Activated naive CD4-positive, alpha-beta T cell treated with anti-CD3 and anti-CD28 coated beads, Interleukin-2, amount 10 ng/mL, durations not matched to agents 5 hours and 36 hours (primary cell): Measurements from ENCODE around the gene SMIM17. TPM values are rescaled to one million over a fixed set of nuclear protein-coding genes. Genes with fewer than 3 reads are reported as not detected.

Experiments
- total RNA-seq, 2 experiments: library from RNA; stranded (reverse); gene quantifications; one replicate each; pipeline ENCODE4 v1.2.3, GENCODE V29; 2021

SMIM17 gene
- total RNA-seq, result not detected

GRCh38 chr19:56642711-56643459 lies at the start of gene SMIM17:
TSS of gene SMIM17 (plus strand) at chr19:56643159. CDS start at chr19:56645668, 2,509 bp downstream.

DNA sequence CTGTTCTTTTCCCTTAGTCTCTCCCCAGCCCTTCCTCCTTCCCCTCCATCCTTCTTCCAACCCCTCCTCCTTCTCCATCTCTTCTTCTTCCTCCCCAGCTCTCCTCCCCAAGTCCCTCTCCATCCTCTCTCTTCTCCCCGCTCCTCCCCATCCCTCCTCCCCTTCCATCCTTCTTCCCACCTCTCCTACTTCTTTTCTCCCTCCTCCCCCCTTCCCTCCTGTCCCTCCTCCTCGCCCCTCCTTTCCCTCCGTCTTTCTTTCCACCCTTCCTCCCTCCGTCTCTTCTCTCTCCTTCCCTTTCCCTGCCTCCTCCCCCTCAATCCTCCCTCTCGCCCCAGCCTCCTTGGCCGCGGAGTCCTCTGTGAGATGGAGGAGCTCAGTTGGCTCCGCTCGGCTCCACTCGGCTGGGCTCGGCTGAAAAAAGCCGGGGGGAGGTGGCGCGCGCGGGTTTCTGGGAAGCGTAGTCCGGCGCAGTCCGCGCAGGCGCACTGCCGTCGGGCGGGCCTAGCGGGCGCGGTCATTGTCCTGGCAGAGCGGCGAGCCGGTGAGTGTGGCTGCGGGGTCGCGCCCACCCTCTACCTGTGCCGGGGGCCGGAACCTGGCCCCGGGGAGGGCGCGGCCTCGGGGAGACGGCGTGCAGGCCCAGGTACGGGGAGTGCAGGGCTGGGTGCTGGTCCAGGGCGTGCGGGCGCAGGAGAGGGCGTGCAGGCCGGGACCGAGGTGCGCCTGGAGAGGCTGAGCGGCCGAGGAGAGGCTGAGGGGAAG lies 48.0 kb upstream of the SMIM17 start, which contains the start of gene ZNF71:
Gene ZNF71 (plus strand): TSS at position 520 of the 765 bp plus-strand sequence. CDS start 6,257 bp downstream, outside the sequence.

DNA sequence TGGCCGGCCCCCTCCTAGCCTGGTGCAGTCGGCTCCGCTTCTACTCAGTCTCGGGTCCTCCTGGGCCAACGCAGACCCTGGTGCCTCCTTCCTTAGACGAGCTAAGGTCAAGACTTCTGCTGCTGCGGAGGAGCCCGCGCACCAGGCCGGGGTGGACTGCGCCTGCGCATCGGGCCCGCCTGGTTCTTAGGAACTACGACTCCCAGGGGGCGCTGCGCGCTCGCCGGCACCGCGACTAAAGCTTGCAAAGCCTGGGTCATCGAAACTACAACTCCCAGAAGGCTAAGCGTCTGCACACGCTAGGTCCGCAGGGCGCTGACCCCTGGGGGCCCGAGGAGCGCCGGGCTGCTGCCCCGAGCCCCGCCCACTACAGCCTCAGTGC lies 28.6 kb downstream of the SMIM17 start, which contains the start of gene ZNF835:
Gene ZNF835 (minus strand): TSS at position 145 of the 382 bp plus-strand sequence. CDS start 6,559 bp downstream, outside the sequence.

Other genes with a start within 250 kb of the SMIM17 start
- gene ZNF582, start 249.6 kb upstream of the SMIM17 start, total RNA-seq, result 1 to 10 TPM; 3.7 to 4.3 TPM
- gene ZNF583, start 238.8 kb upstream of the SMIM17 start, total RNA-seq, result 1 to 10 TPM; 6.2 to 6.7 TPM
- under 1 TPM; 0.24 to 0.45 TPM for gene ZNF667, start 165.8 kb upstream of the SMIM17 start, total RNA-seq
- under 1 TPM; 0.23 to 0.43 TPM for gene ZNF471, start 135.3 kb upstream of the SMIM17 start, total RNA-seq
- gene ZFP28, start 104.2 kb upstream of the SMIM17 start, total RNA-seq, result 1 to 10 TPM; 2.2 to 3.0 TPM
- gene ZNF470, start 75.7 kb upstream of the SMIM17 start, total RNA-seq, result 1 to 10 TPM; 4.5 to 4.7 TPM
- gene ZNF71, start 47.9 kb upstream of the SMIM17 start, total RNA-seq, result 1 to 10 TPM; 6.2 to 7.0 TPM
- gene ZNF835, start 28.6 kb downstream of the SMIM17 start, total RNA-seq, result 1 to 10 TPM in 1 of 2 experiments, under 1 TPM in 1; 0.99 to 2.3 TPM
- not detected for gene PEG3, start 197.6 kb downstream of the SMIM17 start, total RNA-seq
- not detected for gene ZIM2, start 197.6 kb downstream of the SMIM17 start, total RNA-seq